Measurements from ENCODE around the gene PALLD. TPM values are rescaled to one million over a fixed set of nuclear protein-coding genes. Genes with fewer than 3 reads are reported as not detected.

Gene PALLD
- polyA plus RNA-seq, 1 donor from 2014 or later = 20.5 TPM

- TF ChIP-seq REST (IDR thresholded peaks at IDR 0.05; ENCODE audit: borderline replicate concordance) (no peak), MXI1 (conservative IDR thresholded peaks at IDR 0.05; ENCODE audit: poor library complexity, severe bottlenecking) (no peak), TAF1 (IDR thresholded peaks at IDR 0.05; ENCODE audit: low read depth) (no peak), RAD21 (conservative IDR thresholded peaks at IDR 0.05) (no peak), EZH2 (IDR thresholded peaks at IDR 0.05; ENCODE audit: borderline replicate concordance, insufficient read depth, low read length, poor library complexity, severe bottlenecking) (no peak), SMC3 (conservative IDR thresholded peaks at IDR 0.05; ENCODE audit: poor library complexity) (no peak)
- no peaks in the 10 kb centered on the region for H4K20me1 ChIP-seq (ENCODE audit: insufficient read depth)
These were observed 373.2 kb downstream of the PALLD start for GRCh38 chr4:168870004-168870403.

GRCh38 chr4:168871632-168872031 lies 374.8 kb downstream of the PALLD start:
- H3K79me2 ChIP-seq (replicated peaks; ENCODE audit: insufficient read depth, low read length) = peaks cover 88% of the 10 kb centered on the region
- no peak overlapping the region for H3K4me3 ChIP-seq (ENCODE audit: low read length)
- TF ChIP-seq MXI1 (conservative IDR thresholded peaks at IDR 0.05; ENCODE audit: poor library complexity, severe bottlenecking) (no peak), REST (IDR thresholded peaks at IDR 0.05; ENCODE audit: borderline replicate concordance) (no peak), SMC3 (conservative IDR thresholded peaks at IDR 0.05; ENCODE audit: poor library complexity) (no peak), CTCF (IDR thresholded peaks at IDR 0.05; ENCODE audit: poor library complexity, severe bottlenecking) (no peak), EP300 (conservative IDR thresholded peaks at IDR 0.05; ENCODE audit: poor library complexity, severe bottlenecking) (no peak), RAD21 (conservative IDR thresholded peaks at IDR 0.05) (no peak), POLR2AphosphoS5 (IDR thresholded peaks at IDR 0.05) (no peak), TAF1 (IDR thresholded peaks at IDR 0.05; ENCODE audit: low read depth) (no peak), EZH2 (IDR thresholded peaks at IDR 0.05; ENCODE audit: borderline replicate concordance, insufficient read depth, low read length, poor library complexity, severe bottlenecking) (no peak)
- no peaks in the 10 kb centered on the region for H3K27me3 ChIP-seq (ENCODE audit: insufficient read depth, low read depth, low read length)
- H3K4me2 ChIP-seq (ENCODE audit: low read length) = no peak overlapping the region
- H3K9me3 ChIP-seq (ENCODE audit: low read length) = no peaks in the 10 kb centered on the region
- H2AFZ ChIP-seq (ENCODE audit: low read depth, low read length) = no peak overlapping the region
- no peaks in the 10 kb centered on the region for H3K9me2 ChIP-seq (ENCODE audit: insufficient read depth, low read length)
- no peaks in the 10 kb centered on the region for H3F3A ChIP-seq (ENCODE audit: insufficient read depth, low read length, poor library complexity, severe bottlenecking)
- H4K20me1 ChIP-seq (ENCODE audit: insufficient read depth) = no peaks in the 10 kb centered on the region
- H3K27ac ChIP-seq (ENCODE audit: low read length) = no peak overlapping the region
- H3K9ac ChIP-seq (ENCODE audit: low read length) = no peak overlapping the region
- no peaks in the 10 kb centered on the region for H3K36me3 ChIP-seq (ENCODE audit: insufficient read depth, low read length)

More at GRCh38 chr4:168870004-168870403, 373.2 kb downstream of the PALLD start:
- no peak overlapping the region for H2AFZ ChIP-seq (ENCODE audit: low read depth, low read length)
- H3K36me3 ChIP-seq (ENCODE audit: insufficient read depth, low read length) = no peaks in the 10 kb centered on the region
- no peak overlapping the region for H3K4me2 ChIP-seq (ENCODE audit: low read length)
- no peaks in the 10 kb centered on the region for H3K27me3 ChIP-seq (ENCODE audit: insufficient read depth, low read depth, low read length)
- no peak overlapping the region for H3K4me3 ChIP-seq (ENCODE audit: low read length)
- no peak overlapping the region for H3K9ac ChIP-seq (ENCODE audit: low read length)
- no peak overlapping the region for H3K27ac ChIP-seq (ENCODE audit: low read length)
- H3K9me3 ChIP-seq (ENCODE audit: low read length) = no peaks in the 10 kb centered on the region
- H3K79me2 ChIP-seq (replicated peaks; ENCODE audit: insufficient read depth, low read length) = peaks cover 89% of the 10 kb centered on the region
- H3F3A ChIP-seq (ENCODE audit: insufficient read depth, low read length, poor library complexity, severe bottlenecking) = no peaks in the 10 kb centered on the region
- no peaks in the 10 kb centered on the region for H3K9me2 ChIP-seq (ENCODE audit: insufficient read depth, low read length)
